Peyer's patch (tissue), 4 donors: ENCODE results near the gene OR52K2. TPM values are rescaled to one million over a fixed set of nuclear protein-coding genes. Genes with fewer than 3 reads are reported as not detected.

Experiments used
- DNase-seq, 3 donors: peaks; one replicate each; pipeline ENCODE4 v3.0.0-alpha.2; 2017 to 2019
- H3K27ac ChIP-seq, 4 donors: fragments of 200-600 bp; sonication (generic); one replicate each; pipeline ENCODE4 v1.5.1; 2016 to 2019
- H3K27me3 ChIP-seq, 2 donors: fragments of 200-600 bp; sonication (generic); one replicate each; pipeline ENCODE4 v1.5.1; 2019
- H3K36me3 ChIP-seq, 3 donors: fragments of 200-600 bp; sonication (generic); one replicate each; pipeline ENCODE4 v1.5.1; 2016 to 2019
- H3K4me1 ChIP-seq, 4 donors: fragments of 200-600 bp; sonication (generic); one replicate each; pipeline ENCODE4 v1.5.1; 2016 to 2019
- H3K4me3 ChIP-seq, 4 donors: fragments of 200-600 bp; sonication (generic); 1 replicate in 3 of 4; 2 replicates in 1 of 4; pipeline ENCODE4 v1.5.1; 2016 to 2019; ENCODE audit warnings: mild to moderate bottlenecking in 1 of 4
- H3K9me3 ChIP-seq, 4 donors: fragments of 200-600 bp; sonication (generic); one replicate each; pipeline ENCODE4 v1.5.1; 2016 to 2019; ENCODE audit warnings: mild to moderate bottlenecking in 1 of 4
- CTCF ChIP-seq, 6 experiments: fragments of 450-650 bp in 4 of 6; fragments of 200-600 bp in 2 of 6; sonication (generic) in 1 of 6; IDR thresholded peaks; one replicate each; pipeline ENCODE4 v1.5.1; 2017 to 2019; ENCODE audit warnings: antibody characterized with exemption in 6 of 6, mild to moderate bottlenecking in 3 of 6, moderate library complexity in 1 of 6
- POLR2A ChIP-seq, 2 donors: fragments of 450-650 bp; IDR thresholded peaks; one replicate each; pipeline ENCODE4 v1.5.1; 2017; ENCODE audit warnings: antibody characterized with exemption in 2 of 2, mild to moderate bottlenecking in 2 of 2, moderate library complexity in 2 of 2
- total RNA-seq, 4 donors: library from RNA; depleted of rRNA; stranded (reverse); fragments of >200 nt; gene quantifications; one replicate each; pipeline ENCODE4 v1.1.0, GENCODE V29; 2016

OR52K2 gene
- total RNA-seq, 4 donors from 2014 or later, result not detected

- no peak for DNase-seq
- Histone ChIP-seq H3K27me3 (no peaks in the 10 kb centered on the region), H3K4me1 (no peaks in the 10 kb centered on the region), H3K27ac (no peak overlapping the region), H3K4me3 (no peak overlapping the region), H3K9me3 (no peaks in the 10 kb centered on the region), H3K36me3 (no peaks in the 10 kb centered on the region)
- no peak for TF ChIP-seq CTCF (IDR thresholded peaks at IDR 0.05)
Observed at GRCh38 chr11:4495986-4496385, 46.9 kb downstream of the OR52K2 start.

GRCh38 chr11:4496557-4497248, 47.6 kb downstream of the OR52K2 start:
- no peaks in the 10 kb centered on the region for H3K4me1 ChIP-seq
- H3K27me3 ChIP-seq, result no peaks in the 10 kb centered on the region
- no peaks in the 10 kb centered on the region for H3K36me3 ChIP-seq
- no peaks in the 10 kb centered on the region for H3K9me3 ChIP-seq
- TF ChIP-seq POLR2A (IDR thresholded peaks at IDR 0.05) (no peak), CTCF (IDR thresholded peaks at IDR 0.05) (no peak)
- no peak overlapping the region for H3K27ac ChIP-seq
- no peak for DNase-seq
- H3K4me3 ChIP-seq, result no peak overlapping the region

Other genes starting within 250 kb of the OR52K2 start
- not detected for gene OR52B4, start 80.9 kb upstream of the OR52K2 start, total RNA-seq
- 10 to 100 TPM; 17.2 to 30.4 (median 19.8) TPM for gene TRIM21, start 55.6 kb upstream of the OR52K2 start, total RNA-seq
- not detected for gene OR52K1, start 33.4 kb downstream of the OR52K2 start, total RNA-seq
- gene OR52M1, start 95.9 kb downstream of the OR52K2 start, total RNA-seq, result not detected
- not detected for gene OR52I2, start 132.4 kb downstream of the OR52K2 start, total RNA-seq
- not detected for gene OR52I1, start 144.7 kb downstream of the OR52K2 start, total RNA-seq
- 10 to 100 TPM in 3 of 4 donors, 1 to 10 TPM in 1; 3.3 to 19.6 (median 15.6) TPM for gene TRIM68, start 158.9 kb downstream of the OR52K2 start, total RNA-seq
- not detected for gene OR51D1, start 188.2 kb downstream of the OR52K2 start, total RNA-seq
- 1 to 10 TPM in 1 of 4 donors, under 1 TPM in 2, not detected in 1; 0.70 to 1.2 (median 0.85) TPM for gene OR51E1, start 194.7 kb downstream of the OR52K2 start, total RNA-seq
- gene OR51E2, start 248.6 kb downstream of the OR52K2 start, total RNA-seq, result under 1 TPM in 2 of 4 donors, not detected in 2; 0.67 to 0.85 TPM